GM13976 (cell line): ENCODE data around the gene HK1.

Experiments
- DNase-seq: peaks from one replicate; pipeline ENCODE4 v3.0.0; 2012; ENCODE audit warnings: low spot score
- in situ Hi-C: fragments of 300-500 bp; cut with MboI; formaldehyde crosslinking; loops from one replicate; pipeline ENCODE4 v1.12.0; 2022; ENCODE audit warnings: low sequenced_read_pairs, mixed read lengths, inconsistent platforms; ENCODE audit not compliant: unreplicated experiment
- TF ChIP-seq, protein P1 (sequence below): IDR thresholded peaks from 2 replicates; pipeline ENCODE4 v1.5.1; 2012; ENCODE audit warnings: borderline replicate concordance, mild to moderate bottlenecking; ENCODE audit not compliant: insufficient read depth; ENCODE audit errors: extremely low read depth, missing control alignments, control extremely low read depth

Gene HK1

DNA sequence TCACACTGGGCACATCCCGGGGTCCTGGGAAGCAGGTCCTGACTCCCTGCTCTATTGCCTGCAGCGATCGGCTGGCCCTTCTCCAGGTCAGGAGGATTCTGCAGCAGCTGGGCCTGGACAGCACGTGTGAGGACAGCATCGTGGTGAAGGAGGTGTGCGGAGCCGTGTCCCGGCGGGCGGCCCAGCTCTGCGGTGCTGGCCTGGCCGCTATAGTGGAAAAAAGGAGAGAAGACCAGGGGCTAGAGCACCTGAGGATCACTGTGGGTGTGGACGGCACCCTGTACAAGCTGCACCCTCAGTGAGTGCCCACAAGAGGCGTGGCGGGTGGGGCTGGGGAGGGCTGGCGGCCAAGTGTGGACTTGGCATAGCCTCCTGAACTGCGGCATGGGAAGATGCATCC is 12.8 kb upstream of the HK1 start:
- DNase-seq: no peak
- TF ChIP-seq, protein P1, sequence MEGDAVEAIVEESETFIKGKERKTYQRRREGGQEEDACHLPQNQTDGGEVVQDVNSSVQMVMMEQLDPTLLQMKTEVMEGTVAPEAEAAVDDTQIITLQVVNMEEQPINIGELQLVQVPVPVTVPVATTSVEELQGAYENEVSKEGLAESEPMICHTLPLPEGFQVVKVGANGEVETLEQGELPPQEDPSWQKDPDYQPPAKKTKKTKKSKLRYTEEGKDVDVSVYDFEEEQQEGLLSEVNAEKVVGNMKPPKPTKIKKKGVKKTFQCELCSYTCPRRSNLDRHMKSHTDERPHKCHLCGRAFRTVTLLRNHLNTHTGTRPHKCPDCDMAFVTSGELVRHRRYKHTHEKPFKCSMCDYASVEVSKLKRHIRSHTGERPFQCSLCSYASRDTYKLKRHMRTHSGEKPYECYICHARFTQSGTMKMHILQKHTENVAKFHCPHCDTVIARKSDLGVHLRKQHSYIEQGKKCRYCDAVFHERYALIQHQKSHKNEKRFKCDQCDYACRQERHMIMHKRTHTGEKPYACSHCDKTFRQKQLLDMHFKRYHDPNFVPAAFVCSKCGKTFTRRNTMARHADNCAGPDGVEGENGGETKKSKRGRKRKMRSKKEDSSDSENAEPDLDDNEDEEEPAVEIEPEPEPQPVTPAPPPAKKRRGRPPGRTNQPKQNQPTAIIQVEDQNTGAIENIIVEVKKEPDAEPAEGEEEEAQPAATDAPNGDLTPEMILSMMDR: no peak
- in situ Hi-C loops: no loop called here

DNA sequence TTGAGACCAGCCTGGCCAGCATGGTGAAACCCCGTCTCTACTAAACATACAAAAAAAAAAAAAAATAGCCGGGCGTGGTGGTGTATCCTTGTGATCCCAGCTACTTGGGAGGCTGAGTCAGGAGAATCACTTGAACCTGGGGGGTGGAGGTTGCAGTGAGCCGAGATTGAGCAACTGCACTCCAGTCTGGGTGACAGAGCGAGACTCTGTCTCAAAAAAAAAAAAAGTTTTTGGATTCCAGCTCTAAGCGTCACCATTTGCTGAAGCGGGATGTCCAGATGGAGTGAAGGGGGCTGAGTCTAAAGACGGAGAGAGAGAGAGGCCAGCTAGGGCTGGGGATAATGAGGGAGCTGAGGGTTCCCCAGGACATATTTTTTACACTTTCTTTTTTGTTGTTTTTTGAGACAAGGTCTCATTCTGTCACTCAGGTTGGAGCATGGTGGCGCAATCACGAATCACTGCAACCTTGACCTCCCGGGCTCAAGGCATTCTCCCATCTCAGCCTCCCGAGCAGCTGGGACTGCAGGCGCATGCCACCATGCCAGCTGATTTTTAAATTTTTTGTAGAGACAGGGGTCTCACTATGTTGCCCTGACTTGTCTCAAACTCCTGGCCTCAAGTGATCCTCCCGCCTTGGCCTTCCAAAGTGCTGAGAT is 9.4 kb upstream of the HK1 start:
- TF ChIP-seq, protein P1: no peak
- DNase-seq: no peak
- in situ Hi-C loops: no loop called here

DNA sequence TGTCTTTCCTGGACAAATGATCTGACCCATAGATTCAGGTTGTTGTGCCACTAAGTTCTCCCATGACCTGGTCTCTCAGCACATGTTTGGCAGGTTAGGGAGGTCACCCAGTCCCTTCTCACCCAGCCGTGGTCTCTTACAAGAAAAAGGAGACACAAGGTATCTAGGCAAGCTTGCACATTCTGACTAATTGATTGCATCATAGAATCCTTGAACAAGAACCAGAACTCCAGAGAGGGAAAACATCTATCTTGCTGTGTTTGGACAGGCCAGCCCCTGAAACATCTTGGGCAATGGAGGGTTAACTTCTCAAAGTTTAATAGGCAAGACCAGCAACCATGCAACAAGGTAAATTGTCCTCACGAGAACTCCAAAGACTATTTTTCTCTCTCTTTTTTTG is 8.5 kb upstream of the HK1 start:
- no peak for DNase-seq
- TF ChIP-seq, protein P1: no peak
- in situ Hi-C loops: no loop called here

DNA sequence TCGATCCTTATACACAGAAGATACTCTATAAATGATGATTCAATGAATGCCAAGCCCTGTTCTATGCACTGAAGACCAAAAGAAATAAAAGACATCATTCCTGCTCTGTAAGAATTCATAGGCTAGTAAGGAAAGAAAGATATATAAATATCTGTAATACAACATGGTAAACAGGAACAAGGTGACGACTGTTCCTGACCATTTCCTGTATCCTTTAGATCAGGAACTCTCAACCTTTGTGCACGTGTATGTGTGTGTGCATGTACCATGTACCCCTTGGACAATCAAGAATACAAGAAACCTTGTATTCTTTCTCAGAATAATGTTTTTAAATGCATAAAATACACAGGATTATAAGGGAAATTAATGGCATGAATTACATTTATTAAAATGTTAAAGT is 7.3 kb upstream of the HK1 start:
- in situ Hi-C loops: no loop called here
- TF ChIP-seq, protein P1: no peak
- no peak for DNase-seq

DNA sequence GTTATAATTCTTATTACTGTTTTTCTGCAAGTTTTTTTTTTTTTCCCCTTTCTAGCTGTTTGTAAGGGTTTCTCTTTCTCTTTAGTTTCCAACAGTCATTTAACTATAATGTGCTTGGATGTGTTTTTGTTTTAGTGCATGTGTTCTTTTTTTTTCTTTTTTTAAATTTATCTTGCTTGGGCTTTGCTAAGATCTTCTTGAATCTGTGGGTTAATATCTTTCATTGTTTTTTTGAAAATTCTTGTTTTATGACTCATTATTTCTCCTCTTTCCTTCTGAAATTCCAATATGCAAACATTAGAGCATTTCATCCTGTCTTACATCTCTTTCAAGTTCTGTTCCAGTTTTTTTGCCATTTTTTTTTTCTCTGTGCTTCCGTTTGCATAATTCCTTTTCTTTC is 5.7 kb upstream of the HK1 start:
- in situ Hi-C loops: no loop called here

DNA sequence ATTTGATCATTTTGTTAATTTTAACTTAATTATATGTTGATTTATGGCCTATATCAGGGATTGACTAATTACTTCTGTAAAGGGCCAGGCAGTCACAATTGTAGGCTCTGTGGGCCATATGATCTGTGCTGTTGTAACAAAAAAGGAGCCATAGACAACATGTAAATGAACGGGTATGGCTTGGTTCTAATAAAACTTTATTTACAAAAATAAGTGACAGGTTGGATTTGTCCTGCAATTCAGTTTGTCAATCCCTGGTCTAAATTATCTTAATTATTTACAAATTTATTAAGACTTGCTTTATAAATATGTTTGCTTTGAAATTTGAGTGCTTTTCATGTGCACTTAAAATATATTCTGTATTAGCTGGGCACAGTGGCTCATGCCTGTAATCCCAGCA is 2.9 kb upstream of the HK1 start:
- DNase-seq: no peak
- in situ Hi-C loops: no loop called here
- TF ChIP-seq, protein P1: no peak

More for the DNA sequence above, 5.7 kb upstream of the HK1 start:
- TF ChIP-seq, protein P1: no peak
- DNase-seq: no peak
